Common myeloid progenitor, CD34-positive (primary cell): ENCODE results near the gene RNF13.

ENCODE experiments used
- CTCF ChIA-PET: fragments of 350-600 bp; sonication (Branson Sonifier 250); formaldehyde crosslinking; loops from one replicate; lab custom pipeline; 2021; ENCODE audit warnings: antibody characterized with exemption; lab: Charles Lee
- POLR2A ChIA-PET: fragments of 350-600 bp; sonication (Branson Sonifier 250); formaldehyde crosslinking; loops from one replicate; lab custom pipeline; 2021; ENCODE audit warnings: antibody characterized with exemption; lab: Charles Lee
- DNase-seq, 3 donors: peaks; one replicate each; pipeline versions ENCODE4 v3.0.0 to v3.0.0-alpha.2; 2013
- H3K27ac ChIP-seq, 2 experiments: 1 replicate in 1 of 2; 2 replicates in 1 of 2; pipeline ENCODE4 v1.7.0; 2013; ENCODE audit warnings: inconsistent platforms in 2 of 2, low read length in 2 of 2, mild to moderate bottlenecking in 2 of 2, low read depth in 1 of 2, moderate library complexity in 1 of 2; ENCODE audit not compliant: severe bottlenecking in 2 of 2, insufficient read depth in 1 of 2, poor library complexity in 1 of 2
- H3K27me3 ChIP-seq, 5 experiments: replicated peaks in 2 of 5; 1 replicate in 3 of 5; 2 replicates in 2 of 5; pipeline versions ENCODE4 v1.6.1 to v1.7.0; 2013; ENCODE audit warnings: low read length in 4 of 5, mild to moderate bottlenecking in 2 of 5, moderate library complexity in 2 of 5, inconsistent platforms in 1 of 5; ENCODE audit not compliant: insufficient read depth in 5 of 5, control insufficient read depth in 4 of 5
- H3K36me3 ChIP-seq, 4 experiments: 1 replicate in 2 of 4; 2 replicates in 2 of 4; pipeline versions ENCODE4 v1.6.1 to v1.7.0; 2013; ENCODE audit warnings: low read length in 3 of 4, control low read depth in 1 of 4, mild to moderate bottlenecking in 1 of 4; ENCODE audit not compliant: control insufficient read depth in 4 of 4, insufficient read depth in 4 of 4
- H3K4me1 ChIP-seq, 4 experiments: 1 replicate in 3 of 4; 2 replicates in 1 of 4; pipeline versions ENCODE4 v1.6.1 to v1.7.1; 2013; ENCODE audit warnings: low read length in 3 of 4, mild to moderate bottlenecking in 3 of 4, control low read depth in 1 of 4, inconsistent platforms in 1 of 4, moderate library complexity in 1 of 4; ENCODE audit not compliant: control insufficient read depth in 4 of 4, insufficient read depth in 4 of 4; ENCODE audit errors: control extremely low read depth in 1 of 4
- H3K4me3 ChIP-seq, 7 experiments: 1 replicate in 4 of 7; 2 replicates in 3 of 7; pipeline versions ENCODE4 v1.5.1 to v1.7.0; 2013; ENCODE audit warnings: mild to moderate bottlenecking in 7 of 7, low read length in 6 of 7, moderate library complexity in 6 of 7, inconsistent platforms in 2 of 7, low read depth in 2 of 7, control low read depth in 1 of 7; ENCODE audit not compliant: insufficient read depth in 4 of 7, control insufficient read depth in 1 of 7; ENCODE audit errors: extremely low read depth in 1 of 7
- H3K9me3 ChIP-seq, 5 experiments: 1 replicate in 4 of 5; 2 replicates in 1 of 5; pipeline versions ENCODE4 v1.6.1 to v1.7.1; 2013; ENCODE audit warnings: low read length in 4 of 5, mild to moderate bottlenecking in 2 of 5, inconsistent platforms in 1 of 5, low read depth in 1 of 5, moderate library complexity in 1 of 5; ENCODE audit not compliant: control insufficient read depth in 4 of 5, insufficient read depth in 2 of 5; ENCODE audit errors: control extremely low read depth in 1 of 5
- WGBS: methylation state at CpG from one replicate; pipeline ENCODE4 v1.1.5; 2013; ENCODE audit not compliant: insufficient coverage; 5-methylcytosine and 5-hydroxymethylcytosine counted together

RNF13 gene

GRCh38 chr3:149959443-149959842, 146.4 kb downstream of the RNF13 start:
- H3K4me1 ChIP-seq, result peaks cover 0 to 5% (median 3%) of the 10 kb centered on the region in 4 experiments
- H3K27me3 ChIP-seq, result no peaks in the 10 kb centered on the region
- CTCF ChIA-PET, result interaction anchor here (1.4 kb wide), 1 partner anchor 224 kb away, joined by 4 read pairs; no protein-coding TSS in a partner anchor
- no peak for DNase-seq
- H3K36me3 ChIP-seq, result peaks cover 4 to 11% (median 6%) of the 10 kb centered on the region in 4 experiments
- H3K4me3 ChIP-seq, result no peak overlapping the region
- no peak overlapping the region for H3K27ac ChIP-seq
- POLR2A ChIA-PET, result no interaction called here
- H3K9me3 ChIP-seq, result no peaks in the 10 kb centered on the region

DNA sequence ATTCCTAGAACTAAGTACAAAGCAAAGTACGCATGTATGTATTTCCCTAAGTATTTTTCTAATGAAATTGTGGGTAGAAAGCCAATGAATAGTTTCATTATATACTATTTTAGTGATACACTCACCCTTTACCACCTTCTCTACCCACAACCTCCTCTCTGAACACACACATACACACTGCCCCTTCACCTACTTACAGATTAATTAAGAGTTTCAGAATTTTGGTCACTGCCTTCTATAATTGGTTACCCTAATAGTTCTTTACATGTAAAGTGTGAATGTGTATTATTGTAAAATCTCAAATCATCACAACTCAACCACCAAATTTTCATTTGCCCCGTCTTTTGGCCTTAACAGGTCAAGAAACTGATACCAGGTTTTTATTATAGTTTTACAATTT, 150.5 kb downstream of the RNF13 start:
- no CpG with 5 or more reads among the region's 2 CpGs for WGBS
- Histone ChIP-seq H3K27me3 (no peaks in the 10 kb centered on the region), H3K4me1 (no peaks in the 10 kb centered on the region), H3K36me3 (peaks cover 2 to 7% (median 5%) of the 10 kb centered on the region in 4 experiments), H3K4me3 (no peak overlapping the region), H3K9me3 (no peaks in the 10 kb centered on the region), H3K27ac (no peak overlapping the region)
- ChIA-PET POLR2A (no interaction called here), CTCF (interaction anchor here (0.8 to 1.6 kb wide), 2 partner anchors 41 to 221 kb away, joined by 3 to 7 read pairs; no protein-coding TSS in a partner anchor)
- DNase-seq, result no peak

DNA sequence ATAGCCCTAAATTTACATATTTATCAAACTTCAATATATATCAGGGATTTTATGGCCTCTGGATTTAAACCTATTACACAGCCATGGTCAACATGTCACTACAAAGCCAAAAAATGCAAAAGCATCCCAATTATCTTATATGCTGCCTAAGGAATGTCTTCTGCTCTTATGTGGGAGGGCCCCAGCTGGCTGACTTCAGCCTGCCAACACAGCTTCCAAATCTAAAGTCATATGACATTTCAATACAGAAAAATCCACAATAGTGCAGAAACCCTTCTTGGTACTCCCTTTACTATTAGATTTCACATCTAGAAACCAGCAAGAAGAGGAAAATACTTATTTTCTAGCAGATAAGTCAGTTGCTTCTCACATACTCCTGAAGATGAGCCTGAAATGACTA, 151.3 kb downstream of the RNF13 start:
- no peaks in the 10 kb centered on the region for H3K4me1 ChIP-seq
- ChIA-PET CTCF (interaction anchor here (0.7 kb wide), 1 partner anchor 220 kb away, joined by 3 read pairs; no protein-coding TSS in a partner anchor), POLR2A (no interaction called here)
- H3K27me3 ChIP-seq, result peaks cover 0 to 7% (median 0%) of the 10 kb centered on the region in 5 experiments
- no peak for DNase-seq
- no peak overlapping the region for H3K4me3 ChIP-seq
- peaks cover 2 to 7% (median 5%) of the 10 kb centered on the region in 4 experiments for H3K36me3 ChIP-seq
- no peak overlapping the region for H3K27ac ChIP-seq
- H3K9me3 ChIP-seq, result no peaks in the 10 kb centered on the region

DNA sequence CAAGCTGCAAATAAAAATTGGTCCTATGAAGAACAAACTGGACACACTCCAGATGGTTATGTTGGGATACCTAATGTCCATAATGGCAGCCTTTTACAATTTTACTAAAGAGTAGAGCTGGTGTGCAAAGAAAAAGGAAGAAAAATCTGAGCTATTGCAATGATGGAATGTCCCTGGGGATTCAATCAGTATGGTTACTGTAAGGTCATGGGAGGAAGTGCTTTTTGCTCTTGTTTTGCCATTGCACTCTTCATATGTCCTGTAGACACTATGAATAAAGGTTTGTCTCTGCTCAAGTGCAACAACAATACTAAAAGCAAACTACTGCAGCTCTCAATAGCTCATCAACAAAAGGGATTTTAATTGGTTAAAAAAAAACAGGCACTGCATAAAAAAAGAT, 152.3 kb downstream of the RNF13 start:
- ChIA-PET CTCF (interaction anchor here (0.8 to 1.6 kb wide), 3 partner anchors 10 to 198 kb away, joined by 3 to 5 read pairs (median 3); no protein-coding TSS in a partner anchor), POLR2A (no interaction called here)
- Histone ChIP-seq H3K9me3 (no peaks in the 10 kb centered on the region), H3K4me1 (peaks cover 0 to 9% (median 4%) of the 10 kb centered on the region in 4 experiments), H3K27me3 (peaks cover 0 to 11% (median 0%) of the 10 kb centered on the region in 5 experiments), H3K36me3 (peaks cover 2 to 7% (median 4%) of the 10 kb centered on the region in 4 experiments), H3K27ac (no peak overlapping the region), H3K4me3 (no peak overlapping the region)
- no peak for DNase-seq

DNA sequence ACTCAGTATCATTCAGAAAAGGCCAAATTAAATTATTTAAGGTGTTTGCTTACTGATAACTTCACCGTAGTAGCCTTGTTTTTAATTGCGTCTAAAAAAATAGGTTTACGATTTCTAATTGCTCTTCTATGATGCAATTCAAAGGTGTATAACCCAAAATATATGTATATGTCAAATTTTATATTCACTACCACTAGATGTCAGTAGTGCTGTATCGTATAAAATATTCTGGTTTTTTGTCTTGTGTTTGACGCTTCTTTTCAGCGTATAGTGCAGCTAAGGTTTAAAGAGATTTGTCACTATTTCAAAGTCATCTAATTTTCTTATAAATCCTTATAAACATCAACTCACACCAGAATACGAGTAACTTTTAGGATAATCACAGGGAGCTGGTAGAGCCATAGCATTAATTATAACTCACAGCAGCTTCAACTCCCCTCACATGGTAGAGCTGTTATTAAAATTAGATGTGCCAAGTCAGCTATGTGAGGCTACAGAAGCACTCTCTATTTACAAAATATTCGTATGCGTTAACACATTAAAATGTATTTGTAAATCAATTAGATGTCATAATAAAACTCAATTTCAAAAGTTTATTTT, 154.2 kb downstream of the RNF13 start:
- WGBS, result no CpG with 5 or more reads among the region's 9 CpGs
- Histone ChIP-seq H3K4me3 (no peak overlapping the region), H3K27ac (no peak overlapping the region), H3K27me3 (peaks cover 3 to 22% (median 8%) of the 10 kb centered on the region in 5 experiments), H3K36me3 (peaks cover 0 to 2% (median under 1%) of the 10 kb centered on the region in 4 experiments), H3K9me3 (no peaks in the 10 kb centered on the region), H3K4me1 (peaks cover 4 to 25% (median 13%) of the 10 kb centered on the region in 4 experiments)
- POLR2A ChIA-PET, result interaction anchor here (0.5 kb wide), 1 partner anchor 181 kb away, joined by 3 read pairs; no protein-coding TSS in a partner anchor
- DNase-seq, result peak; percentile 52 to 72 (median 66)
- CTCF ChIA-PET, result interaction anchor here (0.9 to 2.6 kb wide), 10 partner anchors 10 to 259 kb away, joined by 3 to 16 read pairs (median 6); no protein-coding TSS in a partner anchor

GRCh38 chr3:149968216-149968615, 155.2 kb downstream of the RNF13 start:
- Histone ChIP-seq H3K27ac (no peak overlapping the region), H3K4me3 (no peak overlapping the region), H3K4me1 (peaks cover 4 to 25% (median 13%) of the 10 kb centered on the region in 4 experiments), H3K9me3 (no peaks in the 10 kb centered on the region), H3K27me3 (peaks cover 5 to 30% (median 8%) of the 10 kb centered on the region in 5 experiments), H3K36me3 (peaks cover 0 to 2% (median 0%) of the 10 kb centered on the region in 4 experiments)
- 100% methylated on average over 4 of the region's 8 CpGs for WGBS
- CTCF ChIA-PET, result interaction anchor here (1.5 to 2.6 kb wide), 5 partner anchors 11 to 255 kb away, joined by 5 to 16 read pairs (median 13); no protein-coding TSS in a partner anchor
- POLR2A ChIA-PET, result no interaction called here
- no peak for DNase-seq
